ENCODE results near the gene ZMYM2.

Gene ZMYM2

GRCh38 chr13:20045950-20046548 is 87.5 kb downstream of the ZMYM2 start:
- peak; percentile 39 for DNase-seq (ENCODE audit: low spot score)

GRCh38 chr13:20049558-20050473 is 91.3 kb downstream of the ZMYM2 start:
- DNase-seq (ENCODE audit: low spot score): no peak

GRCh38 chr13:20051366-20051765 is 92.8 kb downstream of the ZMYM2 start:
- DNase-seq (ENCODE audit: low spot score): no peak

- DNase-seq (ENCODE audit: low spot score): no peak
Measured at GRCh38 chr13:20053016-20053415, 94.5 kb downstream of the ZMYM2 start.

- no peak for DNase-seq (ENCODE audit: low spot score)
Measured at GRCh38 chr13:20053891-20054290, 95.4 kb downstream of the ZMYM2 start.

GRCh38 chr13:20054586-20054985 is 96.1 kb downstream of the ZMYM2 start:
- no peak for DNase-seq (ENCODE audit: low spot score)

GRCh38 chr13:20057214-20057613 is 98.7 kb downstream of the ZMYM2 start:
- no peak for DNase-seq (ENCODE audit: low spot score)

- no peak for DNase-seq (ENCODE audit: low spot score)
Measured at GRCh38 chr13:20057963-20058362, 99.4 kb downstream of the ZMYM2 start.

GRCh38 chr13:20058476-20058875 is 99.9 kb downstream of the ZMYM2 start:
- no peak for DNase-seq (ENCODE audit: low spot score)

- DNase-seq (ENCODE audit: low spot score): peak; percentile 17
Measured at GRCh38 chr13:20064128-20064527, 105.6 kb downstream of the ZMYM2 start.

- no peak for DNase-seq (ENCODE audit: low spot score)
Measured at GRCh38 chr13:20065516-20065915, 107.0 kb downstream of the ZMYM2 start.

GRCh38 chr13:20069956-20070355 is 111.4 kb downstream of the ZMYM2 start:
- no peak for DNase-seq (ENCODE audit: low spot score)

- DNase-seq (ENCODE audit: low spot score): no peak
Measured at GRCh38 chr13:20073775-20074174, 115.2 kb downstream of the ZMYM2 start.

GRCh38 chr13:20074966-20075365 is 116.4 kb downstream of the ZMYM2 start:
- DNase-seq (ENCODE audit: low spot score): no peak

- no peak for DNase-seq (ENCODE audit: low spot score)
Measured at GRCh38 chr13:20077086-20077485, 118.6 kb downstream of the ZMYM2 start.

- DNase-seq (ENCODE audit: low spot score): no peak
Measured at GRCh38 chr13:20080377-20081164, 122.0 kb downstream of the ZMYM2 start.

GRCh38 chr13:20090349-20090748 is 131.8 kb downstream of the ZMYM2 start:
- DNase-seq (ENCODE audit: low spot score): no peak

GRCh38 chr13:20093951-20094350 is 135.4 kb downstream of the ZMYM2 start:
- no peak for DNase-seq (ENCODE audit: low spot score)

- peak; percentile 7 for DNase-seq (ENCODE audit: low spot score)
Measured at GRCh38 chr13:20099319-20099718, 140.8 kb downstream of the ZMYM2 start.

- peak; percentile 9 for DNase-seq (ENCODE audit: low spot score)
Measured at GRCh38 chr13:20101467-20102316, 143.2 kb downstream of the ZMYM2 start.

- no peak for DNase-seq (ENCODE audit: low spot score)
Measured at GRCh38 chr13:20102525-20103180, 144.1 kb downstream of the ZMYM2 start.
